ENCODE results near the gene EXOC6B. TPM values are rescaled to one million over a fixed set of nuclear protein-coding genes. Genes with fewer than 3 reads are reported as not detected.

EXOC6B gene
- total and polyA plus RNA-seq, 2 experiments from 2014 or later = 8.9 to 18.3 TPM

DNA sequence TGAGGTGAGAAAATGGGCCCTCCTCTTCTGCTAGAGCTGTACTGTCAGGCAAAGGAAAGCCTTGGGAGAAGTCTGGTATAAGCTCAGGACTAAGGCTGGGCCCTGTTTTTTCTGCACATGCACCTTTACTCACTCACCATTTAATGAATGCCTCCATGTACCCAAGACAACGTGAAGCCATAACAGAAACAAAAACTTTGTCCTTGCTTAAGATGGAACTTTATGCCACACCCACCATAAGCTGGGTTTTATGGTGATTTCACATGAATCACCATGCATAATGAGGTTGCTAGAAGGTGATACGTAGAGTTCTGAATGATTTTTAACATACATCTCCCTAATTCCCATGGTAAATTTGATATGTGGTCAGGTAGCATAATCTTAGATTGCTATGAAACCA is 614.5 kb downstream of the EXOC6B start:
- no peak for TF ChIP-seq EZH2phosphoT487 (IDR thresholded peaks at IDR 0.05; ENCODE audit: insufficient read depth, low read depth)
- no peak for TF ChIP-seq EZH2 (IDR thresholded peaks at IDR 0.05; ENCODE audit: insufficient read depth, poor library complexity, severe bottlenecking)
- in situ Hi-C loops (cut with MboI) = no loop called here

DNA sequence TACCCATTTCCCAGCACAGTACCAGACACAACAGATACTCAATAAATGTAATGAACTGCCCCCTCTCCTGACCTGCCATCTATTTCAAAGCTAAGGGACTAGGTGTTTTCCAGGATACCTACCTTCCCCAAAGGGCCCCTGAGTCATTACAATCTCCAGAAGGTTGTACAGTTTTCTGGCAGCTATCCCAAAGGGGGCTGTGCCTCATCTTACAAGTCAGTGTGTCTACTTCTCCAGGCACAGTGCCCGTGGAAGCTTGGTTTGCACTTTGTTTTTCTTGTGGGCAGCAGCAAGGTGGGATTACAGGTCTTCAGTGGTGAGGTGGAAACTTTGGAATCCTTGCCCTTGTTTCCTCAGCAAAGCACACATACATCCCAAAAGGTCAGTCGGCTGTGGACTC is 615.4 kb downstream of the EXOC6B start:
- H3K79me2 ChIP-seq (ENCODE audit: insufficient read depth) = no peaks in the 10 kb centered on the region
- WGBS, 2 experiments (ENCODE audit: low coverage in 1 of 2, low lambda C conversion rate in 2 of 2, missing lambda C conversion rate in 2 of 2) = 95 to 97% methylated on average over 2 of the region's 2 CpGs
- no peaks in the 10 kb centered on the region for H4K20me1 ChIP-seq (ENCODE audit: insufficient read depth)
- H3K9me2 ChIP-seq (ENCODE audit: insufficient read depth) = no peaks in the 10 kb centered on the region
- no peak overlapping the region for H2AFZ ChIP-seq
- H3K4me2 ChIP-seq (ENCODE audit: unreplicated experiment) = no peak overlapping the region
- no peaks in the 10 kb centered on the region for H3K36me3 ChIP-seq (ENCODE audit: low read depth)
- in situ Hi-C loops (cut with MboI) = no loop called here
- peaks cover 9% of the 10 kb centered on the region for H3F3A ChIP-seq (ENCODE audit: insufficient read depth)
- no peaks in the 10 kb centered on the region for H3K9me3 ChIP-seq (ENCODE audit: low read depth)
- H3K27ac ChIP-seq = no peak overlapping the region
- no peak overlapping the region for H3K9ac ChIP-seq
- peaks cover 21% of the 10 kb centered on the region for H3K4me1 ChIP-seq (ENCODE audit: insufficient read depth)
- no peak overlapping the region for H3K4me3 ChIP-seq
- no peaks in the 10 kb centered on the region for H3K27me3 ChIP-seq (replicated peaks; ENCODE audit: insufficient read depth)
- no peak for DNase-seq
- TF ChIP-seq EZH2phosphoT487 (IDR thresholded peaks at IDR 0.05; ENCODE audit: insufficient read depth, low read depth) = no peak
- TF ChIP-seq EZH2 (IDR thresholded peaks at IDR 0.05; ENCODE audit: insufficient read depth, poor library complexity, severe bottlenecking) = no peak

More for the DNA sequence above, 614.5 kb downstream of the EXOC6B start:
- peaks cover 20% of the 10 kb centered on the region for H3K4me1 ChIP-seq (ENCODE audit: insufficient read depth)
- WGBS, 2 experiments (ENCODE audit: low coverage in 1 of 2, low lambda C conversion rate in 2 of 2, missing lambda C conversion rate in 2 of 2) = 88 to 95% methylated on average over 2 of the region's 2 CpGs
- H3F3A ChIP-seq (ENCODE audit: insufficient read depth) = peaks cover 9% of the 10 kb centered on the region
- no peaks in the 10 kb centered on the region for H3K27me3 ChIP-seq (replicated peaks; ENCODE audit: insufficient read depth)
- H3K4me2 ChIP-seq (ENCODE audit: unreplicated experiment) = no peak overlapping the region
- H2AFZ ChIP-seq = no peak overlapping the region
- H3K9ac ChIP-seq = no peak overlapping the region
- no peak overlapping the region for H3K27ac ChIP-seq
- no peaks in the 10 kb centered on the region for H3K79me2 ChIP-seq (ENCODE audit: insufficient read depth)
- peak; percentile 50 for DNase-seq
- no peaks in the 10 kb centered on the region for H3K9me2 ChIP-seq (ENCODE audit: insufficient read depth)
- H3K9me3 ChIP-seq (ENCODE audit: low read depth) = no peaks in the 10 kb centered on the region
- no peaks in the 10 kb centered on the region for H3K36me3 ChIP-seq (ENCODE audit: low read depth)
- H4K20me1 ChIP-seq (ENCODE audit: insufficient read depth) = no peaks in the 10 kb centered on the region
- no peak overlapping the region for H3K4me3 ChIP-seq

DNA sequence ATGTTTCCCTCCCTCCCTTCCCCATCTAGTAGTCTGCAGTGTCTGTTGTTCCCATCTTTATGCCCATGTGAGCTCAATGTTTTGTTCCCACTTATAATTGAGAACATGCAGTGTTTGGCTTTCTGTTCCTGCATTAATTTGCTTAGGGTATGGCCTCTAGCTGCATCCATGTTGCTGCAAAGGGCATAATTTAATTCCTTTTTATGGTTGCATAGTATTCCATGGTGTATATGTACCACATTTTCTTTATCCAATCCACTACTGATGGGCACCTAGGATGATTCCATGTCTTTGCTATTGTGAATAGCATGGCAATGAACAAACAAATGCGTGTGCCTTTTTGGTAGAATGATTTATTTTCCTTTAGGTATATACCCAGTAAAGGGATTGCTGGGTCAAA is 617.6 kb downstream of the EXOC6B start:
- H3K4me3 ChIP-seq = no peak overlapping the region
- no peak overlapping the region for H3K27ac ChIP-seq
- 95 to 97% methylated on average over 1 of the region's 1 CpG for WGBS, 2 experiments (ENCODE audit: low coverage in 1 of 2, low lambda C conversion rate in 2 of 2, missing lambda C conversion rate in 2 of 2)
- H2AFZ ChIP-seq = no peak overlapping the region
- H3F3A ChIP-seq (ENCODE audit: insufficient read depth) = peaks cover 9% of the 10 kb centered on the region
- in situ Hi-C loops (cut with MboI) = no loop called here
- no peak overlapping the region for H3K4me2 ChIP-seq (ENCODE audit: unreplicated experiment)
- H3K9ac ChIP-seq = no peak overlapping the region
- H4K20me1 ChIP-seq (ENCODE audit: insufficient read depth) = no peaks in the 10 kb centered on the region
- H3K9me2 ChIP-seq (ENCODE audit: insufficient read depth) = no peaks in the 10 kb centered on the region
- H3K36me3 ChIP-seq (ENCODE audit: low read depth) = no peaks in the 10 kb centered on the region
- H3K9me3 ChIP-seq (ENCODE audit: low read depth) = no peaks in the 10 kb centered on the region
- H3K4me1 ChIP-seq (ENCODE audit: insufficient read depth) = peaks cover 19% of the 10 kb centered on the region
- no peaks in the 10 kb centered on the region for H3K27me3 ChIP-seq (replicated peaks; ENCODE audit: insufficient read depth)
- no peak for TF ChIP-seq EZH2 (IDR thresholded peaks at IDR 0.05; ENCODE audit: insufficient read depth, poor library complexity, severe bottlenecking)
- TF ChIP-seq EZH2phosphoT487 (IDR thresholded peaks at IDR 0.05; ENCODE audit: insufficient read depth, low read depth) = no peak
- no peak for DNase-seq
- H3K79me2 ChIP-seq (ENCODE audit: insufficient read depth) = no peaks in the 10 kb centered on the region

DNA sequence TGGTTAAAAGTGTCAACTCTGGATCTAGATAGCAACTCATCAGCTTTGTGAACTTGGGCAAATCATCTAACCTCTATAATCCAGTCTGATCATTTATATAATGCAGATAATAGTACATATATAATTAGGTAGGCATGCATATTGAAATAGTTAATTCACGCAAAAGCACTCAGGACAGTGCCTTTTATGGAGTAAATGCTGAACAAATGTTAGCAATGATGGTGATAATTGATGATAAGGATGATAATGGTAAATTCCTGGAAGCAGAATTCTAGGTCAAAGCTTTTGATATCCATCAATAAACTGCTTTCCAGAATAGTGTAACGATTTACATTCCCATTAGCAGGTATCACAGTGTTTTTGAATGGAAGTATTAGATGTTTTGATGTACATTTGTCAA is 618.5 kb downstream of the EXOC6B start:
- H3K79me2 ChIP-seq (ENCODE audit: insufficient read depth) = no peaks in the 10 kb centered on the region
- no peak for DNase-seq
- WGBS, 2 experiments (ENCODE audit: low coverage in 1 of 2, low lambda C conversion rate in 2 of 2, missing lambda C conversion rate in 2 of 2) = 91 to 95% methylated on average over 2 of the region's 2 CpGs

DNA sequence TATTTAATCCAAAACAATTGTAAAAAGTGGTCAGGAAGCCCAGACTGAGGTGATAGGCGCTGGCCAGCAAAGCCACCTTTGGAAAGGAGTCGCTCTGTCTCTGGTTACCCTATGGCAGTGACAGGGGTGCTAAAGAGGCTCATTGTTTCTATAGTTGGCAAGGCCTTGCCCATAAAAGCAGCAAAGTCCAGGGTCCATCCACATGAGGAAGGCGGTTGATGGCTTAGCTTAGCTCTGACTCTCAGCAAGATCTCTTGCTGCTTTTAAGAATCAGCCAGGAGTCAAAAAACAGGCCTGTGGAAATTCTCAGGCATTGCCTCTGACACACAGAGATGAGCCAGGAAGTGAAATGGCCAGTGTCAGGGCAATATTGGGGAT is 620.3 kb downstream of the EXOC6B start:
- Histone ChIP-seq H3K4me3 (no peak overlapping the region), H3K9me3 (ENCODE audit: low read depth) (no peaks in the 10 kb centered on the region), H3K79me2 (ENCODE audit: insufficient read depth) (no peaks in the 10 kb centered on the region), H3K36me3 (ENCODE audit: low read depth) (no peaks in the 10 kb centered on the region), H3F3A (ENCODE audit: insufficient read depth) (no peaks in the 10 kb centered on the region; the same call in 1 of the 2 replicates), H3K9ac (no peak overlapping the region), H3K27ac (no peak overlapping the region), H4K20me1 (ENCODE audit: insufficient read depth) (no peaks in the 10 kb centered on the region), H3K4me2 (ENCODE audit: unreplicated experiment) (no peak overlapping the region), H2AFZ (no peak overlapping the region), H3K9me2 (ENCODE audit: insufficient read depth) (no peaks in the 10 kb centered on the region), H3K27me3 (replicated peaks; ENCODE audit: insufficient read depth) (no peaks in the 10 kb centered on the region), H3K4me1 (ENCODE audit: insufficient read depth) (0 out of 2 replicates have a peak, but pooled peaks cover 7% of the 10 kb centered on the region)
- TF ChIP-seq EZH2 (IDR thresholded peaks at IDR 0.05; ENCODE audit: insufficient read depth, poor library complexity, severe bottlenecking) (no peak), EZH2phosphoT487 (IDR thresholded peaks at IDR 0.05; ENCODE audit: insufficient read depth, low read depth) (no peak)
- in situ Hi-C loops (cut with MboI) = no loop called here
- no peak for DNase-seq
- 98 to 100% methylated on average over 3 of the region's 3 CpGs for WGBS, 2 experiments (ENCODE audit: low coverage in 1 of 2, low lambda C conversion rate in 2 of 2, missing lambda C conversion rate in 2 of 2)

More for the DNA sequence above, 618.5 kb downstream of the EXOC6B start:
- H3K9me3 ChIP-seq (ENCODE audit: low read depth) = no peaks in the 10 kb centered on the region
- H2AFZ ChIP-seq = no peak overlapping the region
- H3K27ac ChIP-seq = no peak overlapping the region
- in situ Hi-C loops (cut with MboI) = no loop called here
- no peak for TF ChIP-seq EZH2phosphoT487 (IDR thresholded peaks at IDR 0.05; ENCODE audit: insufficient read depth, low read depth)
- TF ChIP-seq EZH2 (IDR thresholded peaks at IDR 0.05; ENCODE audit: insufficient read depth, poor library complexity, severe bottlenecking) = no peak
- H3K36me3 ChIP-seq (ENCODE audit: low read depth) = no peaks in the 10 kb centered on the region
- H3F3A ChIP-seq (ENCODE audit: insufficient read depth) = peaks cover 9% of the 10 kb centered on the region
- H3K4me1 ChIP-seq (ENCODE audit: insufficient read depth) = peaks cover 16% of the 10 kb centered on the region
- H3K27me3 ChIP-seq (replicated peaks; ENCODE audit: insufficient read depth) = no peaks in the 10 kb centered on the region
- H3K9ac ChIP-seq = no peak overlapping the region
- no peaks in the 10 kb centered on the region for H4K20me1 ChIP-seq (ENCODE audit: insufficient read depth)
- no peak overlapping the region for H3K4me3 ChIP-seq
- H3K9me2 ChIP-seq (ENCODE audit: insufficient read depth) = no peaks in the 10 kb centered on the region
- H3K4me2 ChIP-seq (ENCODE audit: unreplicated experiment) = no peak overlapping the region
